Activated CD8-positive, alpha-beta memory T cell treated with anti-CD3 and anti-CD28 coated beads for 48 hours (primary cell): ENCODE measurements around the gene HIPK4.
A peak's percentile ranks its signal among the peaks of the same experiment; 100 is the strongest.
"Not testable (repeated sequence)": the region's sequence is repeated elsewhere in the genome, so short reads cannot be mapped to it uniquely, and the experiment has no call there.

Experiments used
- DNase-seq, 3 experiments: peaks; one replicate each; pipeline ENCODE4 v3.0.0-alpha.2; 2020; ENCODE audit warnings: low read depth in 2 of 3, low spot score in 2 of 3

The HIPK4 gene

DNA sequence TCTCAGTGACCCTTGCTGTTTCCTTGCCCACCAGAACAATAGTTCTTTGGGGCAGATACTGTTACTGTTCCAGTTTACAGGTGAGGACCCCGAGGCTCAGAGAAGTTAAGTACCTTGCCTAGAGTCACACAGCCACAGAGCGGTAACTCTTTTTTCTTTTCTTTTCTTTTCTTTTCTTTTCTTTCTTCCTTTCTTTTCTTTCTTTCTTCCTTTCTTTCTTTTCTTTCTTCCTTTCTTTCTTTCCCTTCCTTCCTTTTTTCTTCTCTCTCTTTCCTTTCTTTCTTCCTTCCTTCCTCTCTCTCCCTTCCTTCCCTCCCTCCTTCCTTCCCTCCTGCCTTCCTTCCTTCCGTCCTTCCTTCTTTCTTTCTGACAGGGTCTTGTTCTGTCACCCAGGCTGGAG is 28.1 kb upstream of the HIPK4 start:
- no peak for DNase-seq

DNA sequence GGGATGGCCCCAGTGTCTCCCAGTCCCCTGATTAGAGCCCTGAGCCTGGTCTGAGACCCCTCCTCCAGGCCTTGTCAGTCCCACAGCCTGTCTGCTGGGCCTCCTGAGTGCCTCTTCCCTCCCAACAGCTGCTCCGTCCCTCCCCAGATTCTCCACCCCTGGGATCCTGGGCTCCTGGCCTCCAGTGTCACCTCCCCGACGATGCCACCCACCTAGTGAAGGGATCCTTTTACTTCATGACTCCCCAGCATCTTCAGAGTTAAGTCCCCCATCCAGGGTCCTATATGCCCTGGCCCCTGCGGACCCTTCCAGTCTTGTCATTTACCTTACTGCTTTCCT is 27.6 kb upstream of the HIPK4 start:
- DNase-seq = no peak

DNA sequence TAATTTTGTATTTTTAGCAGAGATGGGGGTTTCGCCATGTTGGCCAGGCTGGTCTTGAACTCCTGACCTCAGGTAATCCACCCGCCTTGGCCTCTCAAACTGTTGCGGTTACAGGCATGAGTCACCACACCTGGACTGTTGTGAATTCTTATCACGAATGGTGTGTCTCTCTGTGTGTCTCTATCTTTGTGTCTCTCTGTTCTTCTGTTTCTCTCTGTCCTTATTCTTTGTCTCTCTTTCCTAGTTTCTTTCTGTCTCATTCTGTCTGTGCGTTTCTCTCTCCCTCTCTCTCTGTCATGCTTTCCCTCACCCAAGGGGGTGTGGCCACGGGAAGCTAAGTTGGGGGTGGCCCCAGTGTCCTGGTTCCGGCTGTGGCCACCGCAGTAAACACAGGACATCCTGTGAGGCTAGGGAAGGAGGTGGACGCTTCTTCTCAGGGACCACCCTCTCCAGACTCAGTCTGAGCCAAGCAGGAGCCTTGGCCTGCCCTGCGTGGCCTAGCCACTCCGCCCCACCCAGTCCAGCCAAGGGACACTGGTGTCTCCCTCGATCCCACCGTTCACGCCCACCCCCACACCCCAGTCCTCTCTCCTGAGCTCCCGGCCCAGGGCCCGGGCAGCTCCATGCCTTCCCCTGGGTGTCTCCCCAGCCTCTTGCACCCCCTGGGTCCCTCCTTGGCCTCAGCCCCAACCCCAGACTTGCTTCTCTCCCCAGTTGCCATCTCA is 27.1 kb upstream of the HIPK4 start:
- no peak for DNase-seq

DNA sequence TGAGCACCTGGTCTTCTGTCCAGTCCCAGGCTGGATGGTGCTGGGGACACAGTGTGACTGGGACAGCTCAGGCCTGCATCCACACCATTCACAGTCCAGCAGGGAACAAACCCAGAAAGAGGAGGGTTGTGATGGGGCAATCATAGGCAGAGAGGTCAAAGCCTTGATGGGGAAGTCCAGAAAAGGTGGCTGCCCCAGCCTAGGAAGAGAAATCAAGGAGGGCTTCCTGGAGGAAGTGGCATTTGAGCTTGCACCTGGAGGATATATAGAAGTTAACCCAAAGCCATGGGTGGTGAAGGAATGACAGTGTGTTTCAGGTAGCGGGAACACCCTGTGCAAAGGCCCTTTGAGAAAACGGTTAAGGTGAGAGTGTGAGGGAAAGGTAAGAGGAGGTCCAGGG is 25.8 kb upstream of the HIPK4 start:
- DNase-seq = no peak

DNA sequence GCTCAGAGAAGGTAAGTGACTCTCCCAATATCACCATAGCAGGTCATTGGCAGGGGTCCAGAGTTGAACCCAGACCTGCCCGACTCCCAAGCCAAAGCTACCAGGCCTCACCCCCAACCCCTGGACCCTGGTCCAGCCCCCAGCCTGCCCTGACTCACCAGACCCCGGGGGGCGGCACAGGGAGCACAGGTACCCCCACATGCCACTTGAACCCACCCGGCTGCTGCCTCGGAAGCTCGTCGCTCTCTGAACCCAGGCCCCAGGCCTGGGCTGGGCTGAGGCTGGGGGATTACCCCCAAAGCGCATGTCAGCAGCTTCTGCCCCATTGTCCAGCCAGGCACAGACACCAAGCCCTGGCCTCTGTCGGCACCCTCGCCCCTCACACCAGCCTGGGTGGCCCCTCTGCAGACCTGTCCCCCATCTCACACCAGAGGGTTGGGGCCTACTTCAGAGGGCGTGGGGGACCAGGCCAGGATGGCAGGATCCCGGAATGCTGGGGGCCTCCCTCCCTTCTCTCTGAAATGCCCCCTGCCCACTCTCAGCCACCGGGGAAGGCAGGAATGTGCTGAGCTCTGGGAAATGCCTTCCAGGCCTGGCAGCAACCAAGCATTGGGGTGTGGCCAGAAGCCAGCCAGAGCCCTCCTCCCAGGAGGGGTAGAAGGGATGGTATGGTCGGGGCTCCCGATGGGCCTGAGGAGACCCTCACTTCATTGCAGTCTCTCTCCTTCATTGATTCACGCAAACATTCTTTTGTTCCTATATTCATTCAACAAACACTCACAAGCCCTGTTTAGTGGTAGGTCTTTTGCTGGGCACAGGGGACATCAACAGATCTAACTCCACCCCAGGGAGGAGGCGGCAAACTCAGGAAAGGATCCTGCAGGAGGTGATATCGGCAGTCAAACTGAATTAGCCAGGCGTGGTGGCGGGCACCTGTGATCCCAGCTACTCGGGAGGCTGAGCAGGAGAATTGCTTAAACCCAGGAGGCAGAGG is 24.9 kb upstream of the HIPK4 start:
- no peak for DNase-seq

DNA sequence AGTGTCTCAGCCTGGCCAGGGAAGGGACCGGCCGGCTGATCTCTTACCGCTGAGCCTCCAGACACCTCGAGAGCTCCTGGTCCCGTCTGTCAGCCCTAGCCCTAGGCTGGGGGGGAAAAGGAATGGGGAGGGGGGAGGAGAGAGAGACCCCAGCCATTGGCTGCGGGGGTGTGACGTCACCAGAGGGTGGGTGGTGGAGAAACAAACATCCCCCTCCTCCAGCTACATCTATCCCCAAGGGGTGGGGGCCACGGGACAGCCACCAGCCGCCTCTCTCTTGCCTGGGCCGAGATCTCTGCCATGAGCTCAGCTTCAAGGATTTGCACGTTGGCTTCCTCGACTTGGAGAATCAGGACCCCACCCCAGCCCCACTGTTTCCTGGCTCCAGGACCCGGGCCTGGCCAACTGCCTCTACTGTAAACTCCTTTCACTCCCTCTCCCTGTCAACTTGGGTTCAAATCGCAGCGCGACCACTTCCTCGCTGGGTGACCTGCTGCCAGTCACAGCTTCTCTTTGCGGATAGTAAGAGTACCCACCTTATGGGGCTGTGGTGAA is 23.4 kb upstream of the HIPK4 start, which contains the start of gene PRX:
TSS of gene PRX (minus strand) at position 88 of the 555 bp plus-strand sequence. CDS start 5,446 bp downstream, outside the sequence.
- no peak for DNase-seq

DNA sequence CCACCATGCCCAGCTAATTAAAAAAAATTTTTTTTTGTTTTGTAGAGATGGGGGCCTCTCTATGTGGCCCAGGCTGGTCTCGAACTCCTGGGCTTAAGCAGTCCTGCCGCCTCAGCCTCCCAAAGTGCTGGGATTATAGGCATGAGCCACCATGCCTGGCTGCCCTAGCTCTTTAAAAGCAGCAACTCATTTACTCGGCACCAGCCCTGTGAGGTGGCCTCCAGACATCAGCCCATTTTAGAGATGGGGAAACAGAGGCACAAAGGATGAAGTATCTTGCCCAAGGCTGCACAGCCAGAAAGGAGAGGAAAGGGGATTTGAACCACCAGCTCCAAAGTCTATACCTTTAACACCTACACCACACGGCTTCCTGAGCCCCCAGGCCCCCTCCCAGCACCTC is 22.9 kb upstream of the HIPK4 start:
- DNase-seq = no peak

DNA sequence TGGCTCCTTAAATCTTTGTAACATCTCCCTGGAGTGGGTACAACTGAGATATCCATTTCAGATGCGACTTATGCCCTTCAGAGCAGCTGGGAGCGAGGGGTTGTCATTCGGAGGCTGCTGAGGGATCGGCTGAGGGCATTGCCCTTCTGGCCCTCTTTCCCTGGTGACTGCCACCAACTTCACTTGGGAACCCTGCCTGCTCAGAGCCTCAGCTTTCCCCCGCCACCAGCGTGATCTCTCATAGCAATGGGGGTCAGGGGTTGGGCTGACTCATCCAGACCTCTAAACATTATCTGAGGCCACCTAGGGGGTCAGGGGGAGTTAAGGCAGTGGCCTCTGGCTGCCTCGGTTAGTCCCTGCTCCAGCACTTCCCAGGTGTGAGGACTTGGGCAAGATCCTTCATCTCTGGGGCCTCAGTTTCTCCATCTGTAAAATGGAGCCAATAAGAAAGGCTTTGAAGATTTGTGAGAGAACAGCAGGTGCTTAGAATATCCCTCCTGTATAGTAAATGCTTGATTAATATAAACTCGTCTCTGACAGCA is 22.0 kb upstream of the HIPK4 start:
- no peak for DNase-seq

DNA sequence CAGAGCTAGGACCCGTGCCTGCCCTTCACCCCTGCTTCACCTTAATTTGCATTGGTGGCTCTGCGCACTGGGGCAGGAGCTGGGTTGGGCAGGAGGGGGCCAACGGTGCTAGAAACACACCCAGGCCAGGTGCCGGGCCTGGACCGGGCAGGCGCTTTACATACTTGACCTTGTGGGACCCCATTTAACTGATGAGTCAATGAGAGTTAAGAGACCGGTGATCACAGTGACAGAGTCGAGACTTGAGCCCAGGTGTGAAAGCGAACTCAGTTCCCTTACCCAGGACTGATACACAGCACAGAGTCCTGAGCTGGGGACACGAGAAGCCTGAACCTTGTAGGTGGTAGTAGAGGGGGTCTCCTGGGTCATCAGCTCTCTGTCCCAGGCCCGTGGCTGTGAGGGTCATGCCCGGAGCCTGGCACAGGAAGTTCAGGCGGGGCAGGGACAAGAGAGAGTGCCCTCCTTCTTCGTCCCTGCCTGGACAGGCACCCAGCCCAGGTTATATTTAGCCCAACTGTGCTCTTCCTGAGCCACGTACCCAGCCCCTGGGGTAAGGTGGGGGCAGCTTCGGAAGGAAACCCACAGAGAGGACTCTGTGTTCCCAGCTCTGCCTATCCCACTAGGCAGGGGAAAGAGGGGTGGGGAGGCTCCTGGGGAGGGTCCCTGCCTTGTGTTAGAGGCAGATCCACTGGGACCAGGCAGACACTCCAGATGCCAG is 21.3 kb upstream of the HIPK4 start:
- no peak for DNase-seq

DNA sequence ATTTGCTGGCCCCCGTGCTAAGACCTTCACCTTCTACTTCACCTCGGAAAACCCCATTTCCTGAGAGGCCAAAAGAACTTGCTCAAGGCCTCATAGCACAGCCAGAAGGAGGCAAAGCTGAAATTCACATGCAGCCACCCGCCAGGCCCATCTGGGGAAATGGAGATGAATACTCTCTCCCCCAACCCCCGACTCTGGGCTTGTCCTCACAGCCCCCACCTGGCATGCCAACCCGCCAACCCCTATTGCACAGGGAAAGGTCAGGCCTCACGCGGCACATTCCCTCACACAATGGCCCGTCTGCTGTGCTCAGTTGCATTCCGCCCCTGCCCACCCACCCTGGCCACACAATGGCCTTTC is 20.0 kb upstream of the HIPK4 start:
- DNase-seq = no peak

DNA sequence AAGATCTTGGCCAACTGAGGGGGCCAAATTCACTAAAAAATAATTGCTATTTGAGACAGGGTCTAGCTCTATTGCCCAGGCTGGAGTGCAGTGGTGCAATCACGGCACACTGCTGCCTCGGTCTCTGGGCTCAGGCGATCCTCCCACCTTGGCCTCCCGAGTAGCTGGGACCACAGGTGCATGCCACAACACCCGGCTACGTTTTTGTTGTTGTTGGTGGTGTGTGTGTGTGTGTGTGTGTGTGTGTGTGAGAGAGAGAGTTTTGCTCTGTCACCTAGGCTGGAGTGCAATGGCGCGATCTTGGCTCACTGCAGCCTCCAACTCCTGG is 18.6 kb upstream of the HIPK4 start:
- DNase-seq = not testable (repeated sequence)

DNA sequence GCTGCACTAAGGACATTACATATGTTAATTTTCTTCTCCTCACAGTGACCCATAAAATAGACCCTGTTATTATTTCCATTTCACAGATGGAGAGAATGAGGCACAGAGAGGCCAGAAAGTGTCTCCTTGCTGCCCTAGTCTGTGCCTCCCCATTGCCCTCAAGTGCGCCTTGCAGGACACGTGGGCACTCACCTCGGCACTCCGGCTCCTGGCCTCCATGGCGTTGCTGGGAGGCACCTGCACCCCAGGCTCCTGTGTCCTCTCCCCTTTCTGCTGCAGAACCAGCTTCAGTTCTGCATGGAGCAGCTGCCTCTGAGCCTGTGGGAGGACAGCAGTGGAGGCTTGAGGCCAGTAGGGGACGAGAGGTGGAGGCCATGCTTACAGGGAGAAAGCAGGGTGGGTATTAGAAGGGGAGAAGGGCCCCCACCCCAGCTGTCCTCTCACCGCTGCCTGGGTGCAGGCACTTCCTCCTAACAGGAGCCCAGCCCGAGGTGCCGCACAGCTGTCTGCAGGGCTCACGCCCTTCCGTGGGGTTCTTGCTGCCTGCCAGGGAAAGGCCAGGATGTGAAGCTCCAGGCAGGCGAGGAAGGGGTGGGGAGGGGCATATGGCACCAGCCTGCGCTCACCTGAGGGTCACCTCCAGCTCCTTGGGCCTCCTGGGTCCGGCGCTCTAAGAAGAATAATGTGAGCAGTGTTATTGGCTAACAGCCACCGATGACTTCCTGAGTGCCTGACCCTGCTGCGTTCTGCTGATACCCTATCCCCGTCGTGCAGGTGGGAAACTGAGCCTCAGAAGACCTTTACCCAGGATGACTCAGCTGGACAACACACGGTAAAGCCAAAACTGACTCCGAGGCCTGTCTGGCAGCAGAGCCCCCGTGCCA is 18.0 kb upstream of the HIPK4 start:
- DNase-seq = no peak

DNA sequence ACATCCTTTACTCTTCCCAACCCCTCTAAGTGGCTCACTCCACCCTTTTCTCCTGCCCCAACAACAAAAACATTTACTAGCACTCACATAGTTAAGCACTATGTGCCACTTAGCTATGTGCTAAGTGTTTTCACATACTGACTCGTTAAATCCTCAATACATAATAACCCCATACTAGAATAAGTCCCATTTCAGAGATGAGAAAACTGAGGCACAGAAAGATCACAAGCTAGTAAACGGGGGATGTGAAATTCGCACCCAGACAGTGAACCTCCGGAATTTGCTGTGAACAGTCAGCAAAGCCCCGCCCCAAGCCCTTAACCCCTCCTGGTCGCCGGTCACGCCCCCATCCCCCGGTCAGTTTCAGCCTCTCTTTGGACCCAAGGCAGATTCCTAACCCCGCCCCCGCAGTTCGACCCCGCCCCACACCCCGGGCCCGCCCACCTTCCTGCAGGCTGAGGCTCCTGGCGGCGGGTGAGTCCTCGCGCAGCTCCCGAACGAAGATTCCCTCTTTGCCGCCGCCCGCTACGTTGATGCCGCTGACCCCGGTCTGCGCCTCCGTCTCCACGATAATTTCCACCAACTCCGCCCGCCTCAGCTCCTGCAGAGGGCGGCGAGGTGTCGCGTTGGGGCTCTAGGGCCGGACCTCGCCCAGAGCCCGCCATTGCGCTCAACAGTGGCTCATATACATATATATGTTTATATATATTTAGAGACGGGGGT is 13.4 kb upstream of the HIPK4 start:
- peak; percentile 63 to 75 (median 64) for DNase-seq

DNA sequence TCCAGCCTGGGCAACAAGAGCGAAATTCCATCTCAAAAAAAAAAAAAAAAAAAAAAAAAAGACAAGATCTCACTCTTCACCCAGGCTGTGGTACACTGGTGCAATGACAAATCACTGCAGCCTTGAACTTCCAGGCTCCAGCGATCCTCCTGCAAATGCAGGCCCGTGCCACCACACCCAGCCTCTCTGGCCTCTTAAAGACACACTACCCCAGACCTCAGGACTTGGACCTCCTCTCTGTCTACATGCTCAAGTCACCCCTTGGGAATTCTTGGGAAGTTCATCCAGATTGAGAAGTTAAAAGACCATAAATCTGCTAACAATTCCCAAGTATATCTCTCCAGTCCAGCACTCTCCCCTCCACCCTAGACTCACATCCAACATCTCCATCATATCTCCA is 10.6 kb upstream of the HIPK4 start:
- DNase-seq = no peak

DNA sequence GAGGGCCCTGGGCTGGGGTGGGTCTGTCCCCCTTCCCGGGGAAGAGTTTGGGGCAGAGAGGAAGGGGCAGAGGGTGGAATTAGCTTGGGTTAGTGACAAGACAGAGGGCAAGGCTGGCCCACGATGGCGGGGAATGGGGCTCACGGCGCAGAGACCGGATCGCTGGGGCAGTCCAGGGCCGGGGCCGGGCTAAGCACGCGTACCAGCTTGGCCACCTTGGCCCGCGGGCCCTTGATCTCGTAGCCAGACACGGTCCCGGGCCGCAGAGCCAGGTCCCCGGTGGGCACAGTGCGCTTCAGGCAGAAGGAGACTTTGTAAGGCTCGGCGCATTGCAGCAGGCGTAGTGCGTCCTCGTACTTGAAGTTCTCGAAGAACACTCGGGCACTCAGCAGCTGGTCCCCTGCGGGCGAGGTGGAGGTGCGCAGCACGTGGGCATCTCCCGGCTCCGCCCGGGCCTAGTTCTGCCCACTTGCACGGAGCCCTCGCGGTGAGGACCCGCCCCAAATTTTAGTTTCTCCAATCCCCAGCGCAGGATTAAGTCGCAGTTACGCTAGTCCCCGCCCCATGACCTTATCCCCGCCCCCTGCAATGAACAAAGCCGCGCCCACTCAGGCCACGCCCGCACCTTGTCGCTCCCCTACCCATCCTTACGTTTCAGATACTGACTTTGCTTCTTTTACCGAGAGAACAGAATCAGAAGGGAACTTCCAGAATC is 8.6 kb upstream of the HIPK4 start:
- DNase-seq = peak in 2 of 3 experiments; percentile 18 to 25

DNA sequence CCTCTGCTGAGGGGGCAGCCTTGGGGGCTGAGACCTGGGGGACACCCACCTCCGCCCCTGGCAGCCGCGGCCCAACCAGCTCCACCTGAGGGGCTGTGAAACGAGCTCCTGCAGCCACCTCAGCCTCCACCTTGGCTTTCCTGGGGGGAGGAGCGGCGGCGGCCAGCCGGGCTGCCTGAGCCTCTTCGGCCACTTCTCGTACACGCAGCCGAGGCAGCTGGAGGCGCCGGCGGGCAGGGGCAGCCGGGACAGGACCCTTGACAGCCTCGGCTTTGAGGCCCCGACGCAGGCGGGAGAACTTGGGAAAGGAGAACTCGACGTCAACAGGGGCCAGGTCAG is 7.6 kb upstream of the HIPK4 start:
- DNase-seq = no peak

DNA sequence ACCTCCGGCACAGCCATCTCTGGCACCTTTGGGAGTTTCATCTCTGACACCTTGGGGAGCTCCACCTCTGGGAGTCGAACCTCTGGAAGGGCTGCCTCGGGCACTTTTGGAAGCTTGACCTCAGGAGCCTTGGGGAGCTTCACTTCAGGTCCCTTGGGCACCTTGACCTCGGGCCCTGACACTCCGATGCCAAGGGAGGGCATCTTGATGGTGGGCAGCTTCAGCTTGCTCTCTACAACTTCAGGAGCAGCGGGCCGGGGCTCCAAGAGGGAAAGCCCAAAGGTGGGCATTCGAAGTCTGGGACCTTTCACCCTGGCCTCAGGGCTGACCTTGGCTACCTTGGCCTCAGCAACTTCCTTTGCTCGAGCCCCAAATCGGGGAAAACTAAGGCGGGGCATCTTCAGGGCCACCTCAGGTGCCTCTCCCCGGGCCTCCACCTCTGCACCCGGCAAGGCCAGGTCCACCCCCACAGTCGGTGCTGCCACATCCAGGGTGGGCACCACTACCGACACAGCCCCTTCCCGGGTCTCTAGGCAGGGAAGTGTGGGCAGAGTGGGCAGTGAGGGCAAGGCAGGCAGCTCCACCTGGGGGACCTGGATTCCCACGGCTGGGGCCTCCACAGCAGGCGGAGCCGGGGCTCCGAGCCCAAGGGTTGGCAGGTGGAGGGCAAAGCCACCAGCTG is 7.0 kb upstream of the HIPK4 start:
- DNase-seq = no peak

DNA sequence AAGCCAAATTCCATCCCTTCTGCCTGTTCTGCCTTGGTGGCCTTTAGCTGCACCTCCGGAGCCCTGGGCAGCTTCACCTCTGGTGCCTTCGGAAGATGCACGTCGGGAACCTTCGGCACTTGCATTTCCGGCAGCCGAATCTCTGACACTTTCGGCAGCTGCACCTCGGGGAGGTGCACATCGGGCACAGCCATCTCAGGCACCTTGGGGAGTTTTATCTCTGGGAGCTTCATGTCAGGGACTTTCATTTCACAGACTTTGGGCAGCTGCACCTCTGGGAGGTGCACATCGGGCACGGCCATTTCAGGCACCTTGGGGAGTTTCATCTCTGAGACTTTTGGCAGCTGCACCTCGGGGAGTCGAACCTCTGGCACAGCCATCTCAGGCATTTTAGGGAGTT is 6.0 kb upstream of the HIPK4 start:
- no peak for DNase-seq

DNA sequence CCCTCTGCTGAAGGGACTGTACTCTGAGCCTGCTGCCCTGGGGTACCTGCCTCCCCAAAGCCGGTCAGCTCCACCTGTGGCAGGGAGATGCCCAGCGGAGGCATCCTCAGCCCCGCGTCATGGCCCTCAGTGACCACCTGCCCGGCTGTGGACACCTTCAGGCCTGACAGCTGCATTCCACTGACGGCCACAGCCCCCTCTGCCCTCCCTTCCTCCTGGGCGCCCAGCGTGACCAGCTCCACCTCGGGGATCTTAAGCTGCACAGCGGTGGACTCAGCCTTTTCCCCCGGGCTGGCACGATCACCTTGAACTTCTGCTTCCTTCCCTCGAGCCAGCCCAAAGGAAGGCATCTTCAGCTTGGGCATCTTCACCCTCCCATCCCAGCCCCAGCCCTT is 4.8 kb upstream of the HIPK4 start:
- no peak for DNase-seq
